Testis (tissue), 3 donors: ENCODE measurements around the gene GID8. TPM values are rescaled to one million over a fixed set of nuclear protein-coding genes. Genes with fewer than 3 reads are reported as not detected.

Experiments
- DNase-seq: peaks from one replicate; pipeline ENCODE4 v3.0.0-alpha.2; 2019
- H3K27ac ChIP-seq, 2 donors: fragments of 200-600 bp; sonication (generic); one replicate each; pipeline ENCODE4 v1.5.1; 2019
- H3K27me3 ChIP-seq: fragments of 200-600 bp; sonication (generic); one replicate; pipeline ENCODE4 v1.5.1; 2019
- H3K36me3 ChIP-seq: fragments of 200-600 bp; sonication (generic); one replicate; pipeline ENCODE4 v1.5.1; 2017; ENCODE audit warnings: low read depth; ENCODE audit errors: missing control alignments
- H3K4me1 ChIP-seq: fragments of 200-600 bp; sonication (generic); one replicate; pipeline ENCODE4 v1.5.1; 2019
- H3K4me3 ChIP-seq, 2 donors: fragments of 200-600 bp; sonication (generic); one replicate each; pipeline ENCODE4 v1.5.1; 2017 to 2019
- H3K9me3 ChIP-seq: fragments of 200-600 bp; sonication (generic); one replicate; pipeline ENCODE4 v1.5.1; 2017
- CTCF ChIP-seq, 3 experiments: fragments of 450-650 bp in 2 of 3; fragments of 200-600 bp in 1 of 3; sonication (generic) in 1 of 3; IDR thresholded peaks; one replicate each; pipeline ENCODE4 v1.5.1; 2016 to 2019; ENCODE audit warnings: antibody characterized with exemption in 3 of 3, mild to moderate bottlenecking in 2 of 3, moderate library complexity in 1 of 3
- POLR2A ChIP-seq: fragments of 450-650 bp; IDR thresholded peaks from one replicate; pipeline ENCODE4 v1.6.1; 2017; ENCODE audit warnings: antibody characterized with exemption, mild to moderate bottlenecking, moderate library complexity
- WGBS, 2 donors: methylation state at CpG; one replicate each; pipeline ENCODE4 v1.1.5; 2018; 5-methylcytosine and 5-hydroxymethylcytosine counted together
- intact Hi-C: fragments of 100-400 bp; cut with DNase I; formaldehyde crosslinking; loops from one replicate; pipeline ENCODE4 v1.15.1; 2023; ENCODE audit warnings: low total_unique reads
- polyA plus RNA-seq: library from polyadenylated mRNA; stranded (reverse); fragments of 350-450 nt; fragmentation: Illumina TruSeq; extraction: RNeasy Lipid Tissue Mini Kit (QIAGEN cat#74804); gene quantifications from one replicate; pipeline ENCODE4 v1.2.3, GENCODE V29; 2014; ENCODE audit warnings: low read depth, low replicate concordance; ENCODE audit not compliant: insufficient read depth
- total RNA-seq, 2 donors: library from RNA; depleted of rRNA; stranded (reverse); fragments of >200 nt; gene quantifications; one replicate each; pipeline ENCODE4 v1.2.3, GENCODE V29; 2016

GID8 gene
- total and polyA plus RNA-seq, 3 donors from 2014 or later, result 27.3 to 42.6 (median 41.9) TPM

DNA sequence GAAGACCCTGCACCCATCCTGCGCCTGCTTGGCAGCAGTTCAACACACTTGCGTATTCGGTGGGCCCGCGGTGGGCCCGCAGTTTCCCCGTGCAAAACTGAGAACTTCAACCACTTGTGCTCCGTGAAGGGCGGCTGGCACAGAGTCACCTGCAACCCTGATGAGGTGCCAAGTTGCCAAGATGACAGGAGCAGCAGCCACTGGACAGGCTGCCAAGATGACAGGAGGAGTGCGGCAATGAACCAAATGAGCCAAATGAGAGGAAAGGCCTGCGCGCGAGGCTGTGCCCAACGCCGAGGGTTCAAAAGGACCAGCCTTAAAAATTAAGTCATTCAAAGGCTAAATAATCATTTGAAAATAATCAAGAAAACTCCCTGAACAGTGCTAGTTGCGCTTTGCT, 31.7 kb upstream of the GID8 start:
- Histone ChIP-seq H3K4me1 (no peaks in the 10 kb centered on the region), H3K9me3 (no peaks in the 10 kb centered on the region), H3K36me3 (no peaks in the 10 kb centered on the region), H3K27me3 (no peaks in the 10 kb centered on the region), H3K4me3 (no peak overlapping the region), H3K27ac (no peak overlapping the region)
- DNase-seq, result no peak
- intact Hi-C loops, result no loop called here
- TF ChIP-seq CTCF (IDR thresholded peaks at IDR 0.05), result no peak
- no peak for TF ChIP-seq POLR2A
- WGBS, 2 donors, result 91 to 92% methylated on average over 16 of the region's 16 CpGs

DNA sequence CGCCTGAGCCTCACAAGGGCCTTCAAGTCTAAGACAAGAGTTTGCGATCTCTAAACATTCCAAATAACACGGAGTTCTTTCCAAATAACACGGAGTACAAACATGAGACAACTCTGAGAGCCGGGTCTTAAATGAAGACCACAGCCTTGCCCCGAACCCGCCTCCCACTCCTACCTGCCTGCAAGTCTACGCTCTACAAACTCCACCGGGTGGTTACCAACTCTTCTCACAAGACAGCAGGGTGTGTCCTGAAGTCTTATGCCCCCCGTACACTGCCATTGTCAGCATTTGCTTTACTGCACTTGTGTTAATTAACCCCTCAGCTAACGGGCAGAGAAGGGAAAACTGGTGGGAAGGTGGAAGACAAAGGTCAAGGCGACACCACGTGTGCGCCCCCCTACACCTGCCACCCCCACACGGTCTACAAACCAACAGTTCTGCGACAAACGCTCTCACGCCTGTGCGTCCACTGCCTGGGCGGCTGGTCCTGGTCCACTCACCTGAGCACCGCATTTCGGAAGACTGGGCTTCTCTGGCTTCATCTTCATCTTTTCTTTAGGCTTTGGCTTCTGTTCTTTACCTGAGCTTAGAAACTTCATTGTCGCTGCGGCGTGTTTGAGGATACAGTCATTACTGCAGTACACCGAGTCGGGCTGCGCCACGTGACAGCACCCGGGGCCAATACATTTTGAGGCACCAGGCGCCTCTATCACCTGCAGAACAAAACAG, 31.1 kb upstream of the GID8 start:
- no peaks in the 10 kb centered on the region for H3K27me3 ChIP-seq
- intact Hi-C loops, result no loop called here
- no peaks in the 10 kb centered on the region for H3K4me1 ChIP-seq
- DNase-seq, result no peak
- no peaks in the 10 kb centered on the region for H3K36me3 ChIP-seq
- H3K9me3 ChIP-seq, result no peaks in the 10 kb centered on the region
- WGBS, 2 donors, result 87 to 88% methylated on average over 31 of the region's 31 CpGs
- H3K4me3 ChIP-seq, result no peak overlapping the region
- TF ChIP-seq POLR2A (no peak), CTCF (IDR thresholded peaks at IDR 0.05) (no peak)
- H3K27ac ChIP-seq, result no peak overlapping the region

GRCh38 chr20:62907384-62908317, 30.3 kb upstream of the GID8 start:
- Histone ChIP-seq H3K27me3 (no peaks in the 10 kb centered on the region), H3K4me3 (no peak overlapping the region), H3K9me3 (no peaks in the 10 kb centered on the region), H3K4me1 (no peaks in the 10 kb centered on the region), H3K36me3 (no peaks in the 10 kb centered on the region), H3K27ac (no peak overlapping the region)
- intact Hi-C loops, result no loop called here
- no peak for DNase-seq
- 77 to 81% methylated on average over 16 of the region's 16 CpGs for WGBS, 2 donors
- TF ChIP-seq POLR2A (no peak), CTCF (IDR thresholded peaks at IDR 0.05) (peak in 2 of 3 experiments; percentile 35 to 42)

- no peaks in the 10 kb centered on the region for H3K27me3 ChIP-seq
- H3K9me3 ChIP-seq, result no peaks in the 10 kb centered on the region
- TF ChIP-seq CTCF (IDR thresholded peaks at IDR 0.05), result no peak
- peaks cover 3% of the 10 kb centered on the region for H3K4me1 ChIP-seq
- DNase-seq, result no peak
- H3K4me3 ChIP-seq, result no peak overlapping the region
- no peak overlapping the region for H3K27ac ChIP-seq
- intact Hi-C loops, result no loop called here
- no peaks in the 10 kb centered on the region for H3K36me3 ChIP-seq
- 91 to 93% methylated on average over 18 of the region's 18 CpGs for WGBS, 2 donors
Measured at GRCh38 chr20:62908971-62909791, 28.8 kb upstream of the GID8 start.
